ENCODE results near the gene HIVEP3. TPM values are rescaled to one million over a fixed set of nuclear protein-coding genes. Genes with fewer than 3 reads are reported as not detected.

The HIVEP3 gene
- total RNA-seq, 1 donor from 2014 or later: 8.9 TPM

- Histone ChIP-seq H3K4me2 (ENCODE audit: low read length) (no peak overlapping the region), H4K20me1 (ENCODE audit: insufficient read depth, low read length) (no peaks in the 10 kb centered on the region), H3K27ac (ENCODE audit: low read depth, low read length) (no peak overlapping the region), H3K4me3 (ENCODE audit: insufficient read depth, low read depth, low read length) (no peak overlapping the region), H3K9ac (ENCODE audit: low read length) (no peak overlapping the region), H3K36me3 (ENCODE audit: insufficient read depth, low read length) (no peaks in the 10 kb centered on the region), H2AFZ (ENCODE audit: low read depth, low read length) (no peak overlapping the region), H3K27me3 (ENCODE audit: insufficient read depth, low read length) (peaks cover 3% of the 10 kb centered on the region), H3K79me2 (ENCODE audit: insufficient read depth, low read length) (no peaks in the 10 kb centered on the region), H3K4me1 (ENCODE audit: insufficient read depth, low read length) (no peaks in the 10 kb centered on the region), H3K9me3 (ENCODE audit: insufficient read depth, low read depth, low read length) (no peaks in the 10 kb centered on the region)
- no peaks in the 10 kb centered on the region for H3K4me1 Mint-ChIP-seq (ENCODE audit: low read depth, unreplicated experiment)
- no peak for DNase-seq (ENCODE audit: low read depth)
- H3K4me3 Mint-ChIP-seq (ENCODE audit: unreplicated experiment): no peak overlapping the region
- TF ChIP-seq CTCF (IDR thresholded peaks at IDR 0.05; ENCODE audit: insufficient read depth, low read depth, low read length) (no peak), EZH2 (IDR thresholded peaks at IDR 0.05; ENCODE audit: insufficient read depth, low read length) (no peak)
- no peaks in the 10 kb centered on the region for H3K9me3 Mint-ChIP-seq (ENCODE audit: unreplicated experiment)
- H3K27ac Mint-ChIP-seq (ENCODE audit: unreplicated experiment): no peak overlapping the region
- no peaks in the 10 kb centered on the region for H3K36me3 Mint-ChIP-seq (ENCODE audit: low read depth, unreplicated experiment)
- H3K27me3 Mint-ChIP-seq (ENCODE audit: low read depth, unreplicated experiment): peaks cover 46% of the 10 kb centered on the region
- no peak for FAIRE-seq
Measured at GRCh38 chr1:41466146-41466545, 452.6 kb downstream of the HIVEP3 start.

GRCh38 chr1:41465741-41466140 is 453.0 kb downstream of the HIVEP3 start:
- no peaks in the 10 kb centered on the region for H3K36me3 ChIP-seq (ENCODE audit: insufficient read depth, low read length)
- peaks cover 43% of the 10 kb centered on the region for H3K27me3 Mint-ChIP-seq (ENCODE audit: low read depth, unreplicated experiment)
- no peaks in the 10 kb centered on the region for H3K79me2 ChIP-seq (ENCODE audit: insufficient read depth, low read length)
- no peak overlapping the region for H3K9ac ChIP-seq (ENCODE audit: low read length)
- TF ChIP-seq EZH2 (IDR thresholded peaks at IDR 0.05; ENCODE audit: insufficient read depth, low read length) (no peak), CTCF (IDR thresholded peaks at IDR 0.05; ENCODE audit: insufficient read depth, low read depth, low read length) (no peak)
- no peaks in the 10 kb centered on the region for H4K20me1 ChIP-seq (ENCODE audit: insufficient read depth, low read length)
- no peak overlapping the region for H3K27ac Mint-ChIP-seq (ENCODE audit: unreplicated experiment)
- H3K9me3 Mint-ChIP-seq (ENCODE audit: unreplicated experiment): no peaks in the 10 kb centered on the region
- no peak overlapping the region for H3K4me3 ChIP-seq (ENCODE audit: insufficient read depth, low read depth, low read length)
- FAIRE-seq (no peak), DNase-seq (ENCODE audit: low read depth) (no peak)
- H3K9me3 ChIP-seq (ENCODE audit: insufficient read depth, low read depth, low read length): no peaks in the 10 kb centered on the region
- no peak overlapping the region for H3K27ac ChIP-seq (ENCODE audit: low read depth, low read length)
- H3K36me3 Mint-ChIP-seq (ENCODE audit: low read depth, unreplicated experiment): no peaks in the 10 kb centered on the region
- no peaks in the 10 kb centered on the region for H3K4me1 Mint-ChIP-seq (ENCODE audit: low read depth, unreplicated experiment)
- no peak overlapping the region for H2AFZ ChIP-seq (ENCODE audit: low read depth, low read length)
- peaks cover 3% of the 10 kb centered on the region for H3K27me3 ChIP-seq (ENCODE audit: insufficient read depth, low read length)
- H3K4me3 Mint-ChIP-seq (ENCODE audit: unreplicated experiment): no peak overlapping the region
- no peak overlapping the region for H3K4me2 ChIP-seq (ENCODE audit: low read length)
- no peaks in the 10 kb centered on the region for H3K4me1 ChIP-seq (ENCODE audit: insufficient read depth, low read length)

- Histone ChIP-seq H3K79me2 (ENCODE audit: insufficient read depth, low read length) (no peaks in the 10 kb centered on the region), H4K20me1 (ENCODE audit: insufficient read depth, low read length) (no peaks in the 10 kb centered on the region), H3K4me2 (ENCODE audit: low read length) (no peak overlapping the region), H3K9ac (ENCODE audit: low read length) (no peak overlapping the region), H3K27ac (ENCODE audit: low read depth, low read length) (no peak overlapping the region), H2AFZ (ENCODE audit: low read depth, low read length) (no peak overlapping the region), H3K27me3 (ENCODE audit: insufficient read depth, low read length) (peaks cover 3% of the 10 kb centered on the region), H3K4me1 (ENCODE audit: insufficient read depth, low read length) (no peaks in the 10 kb centered on the region), H3K36me3 (ENCODE audit: insufficient read depth, low read length) (no peaks in the 10 kb centered on the region), H3K4me3 (ENCODE audit: insufficient read depth, low read depth, low read length) (no peak overlapping the region), H3K9me3 (ENCODE audit: insufficient read depth, low read depth, low read length) (no peaks in the 10 kb centered on the region)
- no peak overlapping the region for H3K4me3 Mint-ChIP-seq (ENCODE audit: unreplicated experiment)
- no peak overlapping the region for H3K27ac Mint-ChIP-seq (ENCODE audit: unreplicated experiment)
- peaks cover 3% of the 10 kb centered on the region for H3K36me3 Mint-ChIP-seq (ENCODE audit: low read depth, unreplicated experiment)
- no peak for FAIRE-seq
- no peaks in the 10 kb centered on the region for H3K4me1 Mint-ChIP-seq (ENCODE audit: low read depth, unreplicated experiment)
- peaks cover 40% of the 10 kb centered on the region for H3K27me3 Mint-ChIP-seq (ENCODE audit: low read depth, unreplicated experiment)
- TF ChIP-seq CTCF (IDR thresholded peaks at IDR 0.05; ENCODE audit: insufficient read depth, low read depth, low read length) (no peak), EZH2 (IDR thresholded peaks at IDR 0.05; ENCODE audit: insufficient read depth, low read length) (no peak)
- H3K9me3 Mint-ChIP-seq (ENCODE audit: unreplicated experiment): peaks cover 2% of the 10 kb centered on the region
- DNase-seq (ENCODE audit: low read depth): no peak
Measured at GRCh38 chr1:41464885-41465284, 453.8 kb downstream of the HIVEP3 start.

All from astrocyte (in vitro differentiated cells and primary cell).